CD4-positive, alpha-beta memory T cell (primary cell): Measurements from ENCODE around the gene TLX1. TPM values are rescaled to one million over a fixed set of nuclear protein-coding genes. Genes with fewer than 3 reads are reported as not detected.

Experiments used
- CTCF ChIA-PET: fragments of 350-600 bp; sonication (Branson Sonifier 250); formaldehyde crosslinking; loops from one replicate; lab custom pipeline; 2021; ENCODE audit warnings: inconsistent platforms; ENCODE audit not compliant: partially characterized antibody; lab: Charles Lee
- POLR2A ChIA-PET: fragments of 350-600 bp; sonication (Branson Sonifier 250); formaldehyde crosslinking; loops from one replicate; lab custom pipeline; 2021; ENCODE audit not compliant: partially characterized antibody; lab: Charles Lee
- DNase-seq, 5 donors: peaks; one replicate each; pipeline versions ENCODE4 v3.0.0 to v3.0.0-alpha.2; 2020 to 2022; ENCODE audit warnings: mixed read lengths in 1 of 5
- H3K27ac ChIP-seq: one replicate; pipeline ENCODE4 v1.7.0; 2013; ENCODE audit warnings: low read depth, low read length
- H3K27me3 ChIP-seq: 2 replicates; pipeline ENCODE4 v1.7.0; 2013; ENCODE audit warnings: mild to moderate bottlenecking, low read length, moderate library complexity; ENCODE audit not compliant: insufficient read depth
- H3K36me3 ChIP-seq: 2 replicates; pipeline ENCODE4 v1.7.0; 2013; ENCODE audit warnings: mild to moderate bottlenecking, low read length, moderate library complexity; ENCODE audit not compliant: insufficient read depth
- H3K4me1 ChIP-seq: 2 replicates; pipeline ENCODE4 v1.7.0; 2013; ENCODE audit warnings: mild to moderate bottlenecking, low read length, moderate library complexity; ENCODE audit not compliant: insufficient read depth
- H3K4me3 ChIP-seq, 2 donors: one replicate each; pipeline ENCODE4 v1.7.0; 2013; ENCODE audit warnings: low read length in 2 of 2, mild to moderate bottlenecking in 1 of 2
- H3K9me3 ChIP-seq, 2 donors: one replicate each; pipeline ENCODE4 v1.7.0; 2013; ENCODE audit warnings: low read length in 2 of 2, control low read depth in 1 of 2; ENCODE audit not compliant: control insufficient read depth in 1 of 2
- H3K27ac Mint-ChIP-seq, 7 donors: one replicate each; pipeline ENCODE4 v1.8.0; 2020 to 2021; ENCODE audit warnings: mixed read lengths in 7 of 7, mild to moderate bottlenecking in 6 of 7, inconsistent platforms in 3 of 7, moderate library complexity in 3 of 7
- H3K27me3 Mint-ChIP-seq, 2 donors: one replicate each; pipeline ENCODE4 v1.8.0; 2020 to 2021; ENCODE audit warnings: mixed read lengths in 2 of 2
- H3K36me3 Mint-ChIP-seq, 2 donors: one replicate each; pipeline ENCODE4 v1.8.0; 2020 to 2021; ENCODE audit warnings: mixed read lengths in 2 of 2, inconsistent platforms in 1 of 2, mild to moderate bottlenecking in 1 of 2
- H3K4me1 Mint-ChIP-seq, 4 donors: one replicate each; pipeline ENCODE4 v1.8.0; 2020 to 2021; ENCODE audit warnings: mixed read lengths in 4 of 4, mild to moderate bottlenecking in 1 of 4
- H3K4me3 Mint-ChIP-seq, 8 donors: one replicate each; pipeline ENCODE4 v1.8.0; 2020 to 2021; ENCODE audit warnings: mixed read lengths in 8 of 8, mild to moderate bottlenecking in 7 of 8, moderate library complexity in 6 of 8, inconsistent platforms in 3 of 8
- H3K9me3 Mint-ChIP-seq, 8 donors: one replicate each; pipeline ENCODE4 v1.8.0; 2020 to 2021; ENCODE audit warnings: mixed read lengths in 8 of 8, mild to moderate bottlenecking in 5 of 8, inconsistent platforms in 3 of 8, moderate library complexity in 1 of 8
- intact Hi-C: fragments of 100-400 bp; cut with micrococcal nuclease; formaldehyde crosslinking; loops from one replicate; pipeline ENCODE4 v1.15.1; 2023
- polyA plus RNA-seq, 2 donors: library from polyadenylated mRNA; unstranded; fragments of 300-500 nt; fragmentation: Illumina TruSeq; gene quantifications; one replicate each; pipeline ENCODE4 v1.2.3, GENCODE V29; 2021
- total RNA-seq, 2 experiments: library from RNA; stranded (reverse); gene quantifications; one replicate each; pipeline ENCODE4 v1.2.3, GENCODE V29; 2021

Gene TLX1
- total and polyA plus RNA-seq, 4 experiments from 2014 or later = not detected

DNA sequence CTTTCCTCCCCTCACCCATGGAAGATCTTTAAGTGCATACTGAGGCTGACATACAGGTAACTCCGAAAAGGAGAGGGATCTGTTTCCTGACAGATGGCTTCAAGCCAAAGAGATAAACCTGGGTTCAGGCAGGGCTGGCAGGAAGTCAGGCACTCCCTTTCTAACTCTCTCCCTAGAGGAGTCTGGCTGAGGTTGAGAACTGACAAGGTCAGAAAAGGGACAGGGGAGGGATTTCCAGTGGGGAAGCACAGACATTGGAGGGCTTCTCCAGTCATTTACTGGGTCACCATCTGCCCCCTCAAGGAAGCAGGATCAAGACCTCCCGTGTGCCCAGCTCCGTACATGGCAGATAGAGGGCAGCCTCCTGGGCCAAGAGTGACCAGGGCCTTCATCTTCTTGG, 31.6 kb downstream of the TLX1 start:
- CTCF ChIA-PET = interaction anchor here (1.1 kb wide), 1 partner anchor 9 kb away, joined by 3 read pairs; no protein-coding TSS in a partner anchor
- no peak overlapping the region for H3K4me3 Mint-ChIP-seq
- no peak for DNase-seq

DNA sequence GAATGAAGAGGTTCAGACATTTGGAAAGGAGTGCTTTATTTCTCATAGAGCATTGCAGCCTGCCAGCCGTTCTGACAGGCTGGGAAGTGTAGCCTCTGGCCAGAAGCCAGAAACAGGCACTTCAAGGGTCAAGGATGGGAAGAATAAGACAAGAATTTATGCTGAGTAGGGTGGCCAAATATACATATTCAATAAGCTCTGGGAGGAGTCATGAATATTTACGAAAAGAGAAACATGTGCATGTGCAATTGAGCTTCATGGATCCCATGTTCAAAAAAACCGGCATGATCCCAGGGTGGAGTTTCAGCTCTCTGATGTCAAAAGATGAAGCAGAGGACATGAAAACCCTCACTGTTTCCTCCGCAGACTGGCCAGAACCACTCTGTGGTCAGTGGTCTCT, 32.9 kb downstream of the TLX1 start:
- Histone ChIP-seq H3K9me3 (no peaks in the 10 kb centered on the region), H3K36me3 (no peaks in the 10 kb centered on the region), H3K4me1 (peaks cover 8% of the 10 kb centered on the region), H3K27ac (no peak overlapping the region), H3K4me3 (no peak overlapping the region), H3K27me3 (peaks cover 7% of the 10 kb centered on the region)
- no peaks in the 10 kb centered on the region for H3K36me3 Mint-ChIP-seq
- ChIA-PET POLR2A (interaction anchor here (1.0 kb wide), 1 partner anchor 406 kb away, joined by 3 read pairs; no protein-coding TSS in a partner anchor), CTCF (interaction anchor here (0.9 kb wide), 1 partner anchor 47 kb away, joined by 3 read pairs; no protein-coding TSS in a partner anchor)
- peaks cover 0 to 4% (median 0%) of the 10 kb centered on the region in 8 donors for H3K9me3 Mint-ChIP-seq
- intact Hi-C loops = loop anchor here (5.0 kb wide), 1 partner anchor 303 kb away; no protein-coding TSS in a partner anchor
- peaks cover 48 to 59% of the 10 kb centered on the region in 2 donors for H3K27me3 Mint-ChIP-seq
- DNase-seq = no peak
- no peak overlapping the region for H3K4me3 Mint-ChIP-seq
- peaks cover 6 to 14% (median 11%) of the 10 kb centered on the region in 4 donors for H3K4me1 Mint-ChIP-seq
- no peak overlapping the region for H3K27ac Mint-ChIP-seq

More for the DNA sequence above, 31.6 kb downstream of the TLX1 start:
- H3K27ac Mint-ChIP-seq = no peak overlapping the region
- POLR2A ChIA-PET = no interaction called here
- Histone ChIP-seq H3K4me3 (no peak overlapping the region), H3K36me3 (no peaks in the 10 kb centered on the region), H3K4me1 (peaks cover 8% of the 10 kb centered on the region), H3K9me3 (no peaks in the 10 kb centered on the region), H3K27me3 (peaks cover 7% of the 10 kb centered on the region), H3K27ac (no peak overlapping the region)
- no peaks in the 10 kb centered on the region for H3K36me3 Mint-ChIP-seq
- H3K27me3 Mint-ChIP-seq = peaks cover 41 to 55% of the 10 kb centered on the region in 2 donors
- no peaks in the 10 kb centered on the region for H3K9me3 Mint-ChIP-seq
- peaks cover 6 to 14% (median 11%) of the 10 kb centered on the region in 4 donors for H3K4me1 Mint-ChIP-seq
- intact Hi-C loops = loop anchor here (5.0 kb wide), 1 partner anchor 305 kb away; no protein-coding TSS in a partner anchor

DNA sequence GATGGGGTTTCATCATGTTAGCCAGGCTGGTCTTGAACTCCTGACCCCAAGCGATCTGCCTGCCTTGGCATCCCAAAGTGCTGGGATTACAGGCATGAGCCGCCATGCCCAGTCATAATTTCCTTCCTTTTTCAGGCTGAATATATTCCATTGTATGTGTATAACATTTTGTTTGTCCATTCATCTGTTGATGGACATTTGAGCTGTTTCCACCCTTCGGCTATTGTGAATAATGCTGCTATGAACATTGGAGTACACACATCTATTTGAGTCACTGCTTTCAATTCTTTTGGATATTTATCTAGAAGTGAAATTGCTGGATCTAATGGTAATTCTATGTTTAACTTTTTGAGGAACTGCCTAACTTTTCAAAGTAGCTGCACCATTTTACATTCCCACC, 34.6 kb downstream of the TLX1 start:
- CTCF ChIA-PET = interaction anchor here (1.4 kb wide), 1 partner anchor 24 kb away, joined by 8 read pairs; no protein-coding TSS in a partner anchor

DNA sequence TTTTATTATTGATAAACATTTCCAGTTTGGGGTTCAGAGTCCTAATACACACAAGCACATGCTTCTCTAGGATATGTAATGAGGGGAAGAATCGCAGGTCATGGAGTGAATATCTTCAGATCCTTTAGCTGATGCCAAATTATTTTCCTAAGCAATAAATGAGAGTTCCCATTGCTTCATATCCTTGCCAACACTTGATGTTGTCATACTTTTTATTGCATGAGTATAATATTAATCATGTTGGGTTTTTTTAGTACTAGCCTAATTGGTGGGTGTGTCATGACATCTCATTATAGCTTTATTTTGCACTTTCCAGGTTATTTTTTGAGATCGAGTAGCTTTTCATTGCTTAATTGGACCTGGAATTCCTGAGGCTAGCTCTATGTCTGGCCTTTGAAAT, 35.3 kb downstream of the TLX1 start:
- intact Hi-C loops = no loop called here
- ChIA-PET POLR2A (no interaction called here), CTCF (interaction anchor here (0.9 to 1.4 kb wide), 2 partner anchors 15 to 24 kb away, joined by 3 to 8 read pairs; no protein-coding TSS in a partner anchor)
- Mint-ChIP-seq H3K27ac (no peak overlapping the region), H3K4me3 (no peak overlapping the region), H3K9me3 (peaks cover 0 to 4% (median 0%) of the 10 kb centered on the region in 8 donors), H3K36me3 (no peaks in the 10 kb centered on the region), H3K4me1 (peaks cover 6 to 11% (median 10%) of the 10 kb centered on the region in 4 donors), H3K27me3 (peaks cover 49 to 59% of the 10 kb centered on the region in 2 donors)
- Histone ChIP-seq H3K27me3 (peaks cover 7% of the 10 kb centered on the region), H3K9me3 (no peaks in the 10 kb centered on the region), H3K4me3 (no peak overlapping the region), H3K27ac (no peak overlapping the region), H3K4me1 (peaks cover 8% of the 10 kb centered on the region), H3K36me3 (no peaks in the 10 kb centered on the region)
- DNase-seq = no peak

More for the DNA sequence above, 34.6 kb downstream of the TLX1 start:
- intact Hi-C loops = no loop called here
- Histone ChIP-seq H3K4me1 (peaks cover 8% of the 10 kb centered on the region), H3K36me3 (no peaks in the 10 kb centered on the region), H3K9me3 (no peaks in the 10 kb centered on the region), H3K27ac (no peak overlapping the region), H3K27me3 (peaks cover 7% of the 10 kb centered on the region), H3K4me3 (no peak overlapping the region)
- POLR2A ChIA-PET = no interaction called here
- H3K27me3 Mint-ChIP-seq = peaks cover 50 to 63% of the 10 kb centered on the region in 2 donors
- DNase-seq = no peak
- H3K4me1 Mint-ChIP-seq = peaks cover 6 to 14% (median 11%) of the 10 kb centered on the region in 4 donors
- peaks cover 0 to 4% (median 0%) of the 10 kb centered on the region in 8 donors for H3K9me3 Mint-ChIP-seq
- H3K36me3 Mint-ChIP-seq = no peaks in the 10 kb centered on the region
- H3K27ac Mint-ChIP-seq = no peak overlapping the region
- no peak overlapping the region for H3K4me3 Mint-ChIP-seq

DNA sequence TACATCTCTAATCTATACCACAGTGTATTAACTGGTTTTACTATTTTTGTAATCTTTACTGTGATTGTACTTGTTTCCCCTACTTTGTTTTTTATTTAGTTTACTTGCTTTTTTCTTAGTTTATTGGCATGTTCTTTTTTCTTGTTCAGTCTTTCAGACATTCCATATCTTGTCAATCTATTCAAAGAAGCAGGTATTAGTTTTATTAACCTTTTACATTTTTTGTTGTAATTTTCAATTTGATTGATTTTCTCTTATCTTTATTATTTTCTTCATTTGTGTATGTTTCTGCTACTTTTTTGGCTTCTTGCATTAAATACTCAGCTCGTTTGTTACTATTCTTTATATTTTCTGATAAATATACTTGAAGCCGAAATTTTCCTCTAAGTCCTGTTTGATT, 41.6 kb downstream of the TLX1 start:
- Mint-ChIP-seq H3K4me1 (no peaks in the 10 kb centered on the region), H3K27me3 (peaks cover 34 to 41% of the 10 kb centered on the region in 2 donors), H3K27ac (no peak overlapping the region), H3K36me3 (peaks cover 4 to 15% of the 10 kb centered on the region in 2 donors), H3K4me3 (no peak overlapping the region), H3K9me3 (peaks cover 0 to 43% (median 29%) of the 10 kb centered on the region in 8 donors)
- ChIA-PET POLR2A (no interaction called here), CTCF (interaction anchor here (1.5 kb wide), 1 partner anchor 11 kb away, joined by 4 read pairs; no protein-coding TSS in a partner anchor)
- Histone ChIP-seq H3K27me3 (no peaks in the 10 kb centered on the region), H3K4me1 (no peaks in the 10 kb centered on the region), H3K4me3 (no peak overlapping the region), H3K36me3 (no peaks in the 10 kb centered on the region), H3K27ac (no peak overlapping the region), H3K9me3 (no peaks in the 10 kb centered on the region)
- intact Hi-C loops = no loop called here
- no peak for DNase-seq

DNA sequence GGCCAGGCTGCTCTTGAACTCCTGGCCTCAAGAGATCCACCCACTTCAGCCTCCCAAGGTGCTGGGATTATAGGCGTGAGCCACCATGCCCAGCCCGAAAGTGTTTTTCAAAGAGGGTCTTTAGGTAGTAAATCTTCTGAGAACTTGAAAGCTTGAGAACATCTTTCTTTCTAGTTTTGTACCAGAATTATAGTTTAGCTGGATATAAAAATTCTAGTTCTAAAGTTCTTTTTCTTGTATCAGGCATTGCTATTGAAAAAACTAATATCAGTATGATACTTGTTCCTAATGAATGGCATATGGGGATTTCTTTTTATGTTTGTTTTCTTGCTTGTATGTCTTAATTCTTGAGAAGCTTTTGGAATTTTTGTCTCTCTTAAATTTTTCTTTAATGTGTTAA, 43.2 kb downstream of the TLX1 start:
- Histone ChIP-seq H3K4me1 (no peaks in the 10 kb centered on the region), H3K27ac (no peak overlapping the region), H3K36me3 (no peaks in the 10 kb centered on the region), H3K4me3 (no peak overlapping the region), H3K9me3 (no peaks in the 10 kb centered on the region), H3K27me3 (no peaks in the 10 kb centered on the region)
- Mint-ChIP-seq H3K4me1 (no peaks in the 10 kb centered on the region), H3K9me3 (peaks cover 0 to 39% (median 29%) of the 10 kb centered on the region in 8 donors), H3K27me3 (peaks cover 25 to 33% of the 10 kb centered on the region in 2 donors), H3K36me3 (peaks cover 4 to 15% of the 10 kb centered on the region in 2 donors), H3K4me3 (no peak overlapping the region), H3K27ac (no peak overlapping the region)
- POLR2A ChIA-PET = no interaction called here
- DNase-seq = no peak
- CTCF ChIA-PET = interaction anchor here (1.1 to 1.5 kb wide), 2 partner anchors 33 to 78 kb away, joined by 3 read pairs; no protein-coding TSS in a partner anchor
- intact Hi-C loops = no loop called here

DNA sequence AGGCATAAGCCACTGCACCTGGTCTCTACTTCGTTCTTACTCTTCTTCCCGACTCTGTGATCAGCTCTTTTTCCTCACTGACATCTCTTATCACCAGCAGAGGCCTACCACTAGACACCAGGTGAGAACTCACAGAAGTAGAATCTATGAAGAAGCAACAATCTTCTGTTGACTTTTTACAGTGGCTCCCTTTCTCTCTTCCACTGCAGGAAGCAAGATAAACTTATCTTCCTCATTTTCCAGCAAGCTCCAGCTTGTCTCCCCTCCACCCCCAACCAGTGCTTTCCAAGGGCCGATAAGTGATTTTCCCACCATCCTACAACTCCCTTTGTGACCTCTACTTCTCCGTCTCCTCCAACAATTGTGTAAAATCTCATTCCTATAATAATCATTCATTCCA, 45.5 kb downstream of the TLX1 start:
- Histone ChIP-seq H3K36me3 (no peaks in the 10 kb centered on the region), H3K4me3 (no peak overlapping the region), H3K9me3 (no peaks in the 10 kb centered on the region), H3K27ac (no peak overlapping the region), H3K27me3 (no peaks in the 10 kb centered on the region), H3K4me1 (no peaks in the 10 kb centered on the region)
- H3K9me3 Mint-ChIP-seq = peaks cover 0 to 39% (median 29%) of the 10 kb centered on the region in 8 donors
- H3K27ac Mint-ChIP-seq = no peak overlapping the region
- ChIA-PET CTCF (interaction anchor here (2.0 kb wide), 1 partner anchor 15 kb away, joined by 6 read pairs; no protein-coding TSS in a partner anchor), POLR2A (no interaction called here)
- peaks cover 4 to 15% of the 10 kb centered on the region in 2 donors for H3K36me3 Mint-ChIP-seq
- no peak for DNase-seq
- H3K4me3 Mint-ChIP-seq = no peak overlapping the region
- no peaks in the 10 kb centered on the region for H3K4me1 Mint-ChIP-seq
- peaks cover 38% of the 10 kb centered on the region in 2 donors for H3K27me3 Mint-ChIP-seq
- intact Hi-C loops = no loop called here
